Caki2 (cell line): ENCODE results near the gene MTIF3. TPM values are rescaled to one million over a fixed set of nuclear protein-coding genes. Genes with fewer than 3 reads are reported as not detected.
A peak's percentile ranks its signal among the peaks of the same experiment; 100 is the strongest.

Experiments used
- DNase-seq: peaks from one replicate; pipeline ENCODE4 v3.0.0-alpha.2; 2015; ENCODE audit warnings: low read depth
- in situ Hi-C: cut with HindIII; loops from 2 replicates; pipeline ENCODE4 v1.10.0; 2016; ENCODE audit warnings: low sequenced_read_pairs, low pct_unique_long_range_greater_than_20kb, mixed read lengths
- total RNA-seq: library from RNA; depleted of rRNA; stranded (reverse); fragments of >200 nt; shearing (Covaris generic); gene quantifications from 2 replicates; pipeline ENCODE4 v1.2.3, GENCODE V29; 2014; ENCODE audit warnings: low replicate concordance

Gene MTIF3
- total RNA-seq, 1 experiment from 2014 or later, result 44.6 TPM

GRCh38 chr13:27465611-27466010 lies 15.2 kb upstream of the MTIF3 start:
- in situ Hi-C loops, result no loop called here
- DNase-seq, result no peak

- in situ Hi-C loops, result no loop called here
- no peak for DNase-seq
Measured at GRCh38 chr13:27463500-27463899, 13.1 kb upstream of the MTIF3 start.

GRCh38 chr13:27461940-27462584 lies 11.7 kb upstream of the MTIF3 start:
- in situ Hi-C loops, result no loop called here
- no peak for DNase-seq

GRCh38 chr13:27455331-27455855 lies 5.0 kb upstream of the MTIF3 start:
- DNase-seq, result no peak
- in situ Hi-C loops, result no loop called here

- in situ Hi-C loops, result no loop called here
- DNase-seq, result peak; percentile 62
Measured at GRCh38 chr13:27450921-27451471, 632 bp upstream of the MTIF3 start.

DNA sequence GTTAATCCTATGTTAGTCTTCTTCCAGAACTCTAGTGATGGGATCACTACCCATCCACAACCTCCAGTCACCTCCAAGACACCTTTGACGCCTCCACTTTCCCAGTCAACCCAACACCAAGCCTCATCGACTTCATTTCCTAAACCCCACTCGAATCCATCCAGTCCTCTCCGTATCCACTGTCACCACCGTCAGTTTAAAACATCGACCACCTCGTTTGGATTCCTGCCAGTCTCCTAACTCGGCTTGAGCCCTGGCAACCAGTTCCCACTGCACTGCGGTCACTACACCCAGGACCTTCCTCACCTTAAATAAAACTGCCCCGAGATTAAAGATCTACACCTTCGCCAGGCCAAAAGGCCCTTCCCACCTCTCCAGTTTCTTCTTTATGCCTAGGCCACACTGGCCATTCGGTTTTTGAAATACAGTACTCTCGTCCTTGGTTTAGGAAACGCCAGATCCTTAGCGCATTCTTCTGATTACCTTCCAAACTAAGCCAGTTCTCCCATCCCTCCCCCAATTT lies 1.2 kb downstream of the MTIF3 start:
- in situ Hi-C loops, result no loop called here
- DNase-seq, result no peak

GRCh38 chr13:27448308-27448707 lies 2.1 kb downstream of the MTIF3 start:
- DNase-seq, result no peak
- in situ Hi-C loops, result no loop called here

- DNase-seq, result no peak
- in situ Hi-C loops, result no loop called here
Measured at GRCh38 chr13:27446986-27447583, 3.3 kb downstream of the MTIF3 start.

DNA sequence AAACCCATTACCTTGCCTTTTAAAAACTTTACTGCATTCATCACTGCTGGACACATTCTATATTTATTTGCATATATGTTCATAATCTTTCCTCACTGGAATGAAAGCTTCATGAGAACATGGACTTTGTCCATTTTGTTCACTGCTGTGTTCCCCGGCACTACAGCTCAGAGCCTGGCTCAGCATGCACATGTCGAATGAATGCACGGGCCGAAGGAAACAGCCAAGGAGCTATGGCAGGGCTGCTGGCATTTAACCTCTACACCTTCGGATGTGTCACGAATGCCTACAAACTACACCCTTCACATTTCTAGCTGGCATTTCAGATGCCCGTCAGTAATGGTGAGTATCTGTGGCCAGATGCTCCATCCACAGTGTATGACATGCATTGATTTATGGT lies 7.6 kb downstream of the MTIF3 start:
- no peak for DNase-seq
- in situ Hi-C loops, result no loop called here

GRCh38 chr13:27442071-27442647 lies 8.2 kb downstream of the MTIF3 start:
- peak; percentile 21 for DNase-seq
- in situ Hi-C loops, result no loop called here

- in situ Hi-C loops, result no loop called here
- no peak for DNase-seq
Measured at GRCh38 chr13:27440408-27440807, 10.0 kb downstream of the MTIF3 start.

GRCh38 chr13:27437126-27437525 lies 13.2 kb downstream of the MTIF3 start:
- in situ Hi-C loops, result no loop called here

GRCh38 chr13:27432611-27433210 lies 17.7 kb downstream of the MTIF3 start:
- in situ Hi-C loops, result no loop called here
- no peak for DNase-seq

More at GRCh38 chr13:27437126-27437525, 13.2 kb downstream of the MTIF3 start:
- no peak for DNase-seq

DNA sequence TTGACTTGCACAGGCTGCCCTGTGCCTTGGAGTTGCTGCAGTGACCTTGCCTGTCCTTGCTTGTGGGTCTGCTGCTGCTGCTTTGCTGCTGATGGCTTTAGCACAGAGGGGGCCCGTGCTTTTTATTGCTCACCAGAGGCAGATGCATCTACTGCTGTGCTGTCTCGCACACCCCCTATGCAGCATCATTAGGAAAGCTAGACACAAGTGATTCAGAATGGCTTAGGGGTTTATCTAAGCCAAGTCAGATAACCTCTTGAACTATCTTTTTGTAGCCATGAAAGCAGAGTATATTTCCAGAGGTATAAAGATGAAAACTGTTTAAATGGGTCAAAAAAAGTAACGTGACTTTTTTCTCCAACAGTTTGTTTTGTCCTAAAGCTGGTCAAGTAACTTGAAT lies 18.2 kb downstream of the MTIF3 start:
- in situ Hi-C loops, result no loop called here
- DNase-seq, result no peak

DNA sequence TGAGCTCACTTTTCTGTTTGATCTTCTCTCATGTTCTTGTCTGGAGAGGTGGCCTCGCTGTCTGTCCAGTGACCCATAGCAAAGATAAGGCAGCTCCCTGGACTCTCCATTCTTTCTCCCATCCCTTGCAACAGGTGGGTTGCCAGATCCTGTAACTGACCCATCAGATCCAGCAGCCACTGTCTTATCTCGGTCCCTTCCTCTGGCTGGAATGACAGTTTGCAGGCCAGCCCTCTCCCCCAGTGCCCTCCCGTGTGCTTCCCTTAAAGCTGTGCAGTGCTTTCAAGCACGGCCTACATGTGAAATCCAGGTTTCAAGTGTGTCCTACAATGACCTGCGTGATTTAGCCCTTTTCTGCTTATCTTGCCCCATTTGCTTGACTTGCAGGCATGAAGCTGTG lies 22.2 kb downstream of the MTIF3 start:
- in situ Hi-C loops, result no loop called here

DNA sequence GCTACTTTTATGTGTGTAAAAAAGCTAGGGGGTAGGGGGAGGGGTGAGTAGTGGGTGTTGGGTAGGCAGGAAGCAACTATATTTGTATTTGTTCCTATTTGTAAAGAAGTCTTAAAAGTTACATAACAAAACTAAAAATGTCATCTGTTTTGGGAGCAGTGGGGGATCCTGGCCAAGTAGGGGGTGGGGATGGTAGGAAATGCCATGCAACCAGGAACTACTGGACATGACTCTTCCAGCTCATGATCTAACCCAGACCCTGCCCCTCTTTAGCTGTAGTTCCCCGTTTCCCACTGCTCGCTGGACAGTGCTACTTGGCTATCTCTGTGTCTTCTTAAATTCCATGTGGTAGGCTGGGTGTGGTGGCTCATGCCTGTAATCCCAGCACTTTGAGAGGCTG lies 22.7 kb downstream of the MTIF3 start:
- in situ Hi-C loops, result no loop called here
- no peak for DNase-seq

More for the DNA sequence above, 22.2 kb downstream of the MTIF3 start:
- DNase-seq, result no peak

GRCh38 chr13:27425918-27426630 lies 24.3 kb downstream of the MTIF3 start:
- DNase-seq, result peak; percentile 80
- in situ Hi-C loops, result no loop called here
